ENCODE measurements around the gene GPC6.

The GPC6 gene

GRCh38 chr13:93603043-93603442 is 376.4 kb downstream of the GPC6 start:
- DNase-seq = no peak
- no peak for ATAC-seq

- ATAC-seq (no peak), DNase-seq (no peak)
Measured at GRCh38 chr13:93614776-93615175, 388.2 kb downstream of the GPC6 start.

GRCh38 chr13:93620181-93620765 is 393.7 kb downstream of the GPC6 start:
- DNase-seq = no peak
- ATAC-seq = no peak

GRCh38 chr13:93621051-93621450 is 394.4 kb downstream of the GPC6 start:
- ATAC-seq (no peak), DNase-seq (no peak)

- DNase-seq = no peak
- no peak for ATAC-seq
Measured at GRCh38 chr13:93621966-93622365, 395.4 kb downstream of the GPC6 start.

- no peak for ATAC-seq
- no peak for DNase-seq
Measured at GRCh38 chr13:93624311-93624777, 397.7 kb downstream of the GPC6 start.

GRCh38 chr13:93625536-93625935 is 398.9 kb downstream of the GPC6 start:
- DNase-seq = no peak

GRCh38 chr13:93628136-93628797 is 401.7 kb downstream of the GPC6 start:
- ATAC-seq = no peak
- no peak for DNase-seq

More at GRCh38 chr13:93625536-93625935, 398.9 kb downstream of the GPC6 start:
- no peak for ATAC-seq

GRCh38 chr13:93635616-93636032 is 409.0 kb downstream of the GPC6 start:
- DNase-seq = no peak
- no peak for ATAC-seq

GRCh38 chr13:93637852-93638251 is 411.2 kb downstream of the GPC6 start:
- DNase-seq (no peak), ATAC-seq (no peak)

- no peak for DNase-seq
- ATAC-seq = no peak
Measured at GRCh38 chr13:93640452-93640851, 413.8 kb downstream of the GPC6 start.

- ATAC-seq = no peak
- DNase-seq = no peak
Measured at GRCh38 chr13:93646245-93646644, 419.6 kb downstream of the GPC6 start.

- ATAC-seq = no peak
- DNase-seq = no peak
Measured at GRCh38 chr13:93649496-93649895, 422.9 kb downstream of the GPC6 start.

GRCh38 chr13:93653776-93654175 is 427.2 kb downstream of the GPC6 start:
- DNase-seq (no peak), ATAC-seq (no peak)

- DNase-seq = no peak
- ATAC-seq = no peak
Measured at GRCh38 chr13:93655154-93655553, 428.5 kb downstream of the GPC6 start.

GRCh38 chr13:93660391-93661063 is 433.9 kb downstream of the GPC6 start:
- ATAC-seq (no peak), DNase-seq (no peak)

- no peak for DNase-seq
Measured at GRCh38 chr13:93670866-93671265, 444.3 kb downstream of the GPC6 start.

GRCh38 chr13:93672996-93673395 is 446.4 kb downstream of the GPC6 start:
- ATAC-seq (no peak), DNase-seq (no peak)

More at GRCh38 chr13:93670866-93671265, 444.3 kb downstream of the GPC6 start:
- ATAC-seq = no peak

GRCh38 chr13:93673885-93674284 is 447.3 kb downstream of the GPC6 start:
- ATAC-seq = no peak
- DNase-seq = no peak

- no peak for DNase-seq
- no peak for ATAC-seq
Measured at GRCh38 chr13:93674337-93674755, 447.7 kb downstream of the GPC6 start.

- no peak for DNase-seq
- no peak for ATAC-seq
Measured at GRCh38 chr13:93680329-93680728, 453.7 kb downstream of the GPC6 start.

GRCh38 chr13:93685900-93686299 is 459.3 kb downstream of the GPC6 start:
- ATAC-seq (no peak), DNase-seq (no peak)

- no peak for ATAC-seq
- DNase-seq = no peak
Measured at GRCh38 chr13:93686399-93686798, 459.8 kb downstream of the GPC6 start.

All from stimulated activated naive CD8-positive, alpha-beta T cell treated with anti-CD3 and anti-CD28 coated beads, Interleukin-15, Interleukin-2, amounts not matched to agents 100 U/mL and 50 U/mL, for 24 hours (primary cell).